Measurements from ENCODE around the gene PCBP3. TPM values are rescaled to one million over a fixed set of nuclear protein-coding genes. Genes with fewer than 3 reads are reported as not detected.
A peak's percentile ranks its signal among the peaks of the same experiment; 100 is the strongest.

The PCBP3 gene
- total and polyA plus RNA-seq, 2 donors (not counting 3 experiments of a cell fraction or from before 2014, with no cell fraction given), result 0.06 to 1.1 TPM

GRCh38 chr21:45644041-45644906 is 749 bp downstream of the PCBP3 start:
- no TSS peak for BruUV-seq (replicated peaks)
- peak overlapping the region; percentile 42 for H2AFZ ChIP-seq (ENCODE audit: low read depth, low read length)

GRCh38 chr21:45651921-45652320 is 8.4 kb downstream of the PCBP3 start:
- Histone ChIP-seq H3K9me1 (replicated peaks; ENCODE audit: control insufficient read depth, extremely low read depth, insufficient read depth, low read length) (no peaks in the 10 kb centered on the region), H3K4me3 (replicated peaks in 1 of 3; ENCODE audit: insufficient read depth in 1 of 3, low read depth in 1 of 3, low read length in 3 of 3) (no peak overlapping the region), H3K36me3 (ENCODE audit: control insufficient read depth in 2 of 2, extremely low read depth in 1 of 2, insufficient read depth in 2 of 2, low read length in 2 of 2) (no peaks in the 10 kb centered on the region), H3K27me3 (ENCODE audit: control insufficient read depth in 2 of 2, insufficient read depth in 2 of 2, low read length in 2 of 2) (peaks cover 0 to 8% of the 10 kb centered on the region in 2 experiments), H3K27ac (ENCODE audit: insufficient read depth, low read depth, low read length) (no peak overlapping the region), H4K20me1 (replicated peaks; ENCODE audit: control insufficient read depth, extremely low read depth, insufficient read depth, low read length) (no peaks in the 10 kb centered on the region), H3K4me2 (ENCODE audit: insufficient read depth, low read length) (no peak overlapping the region), H3K9me3 (replicated peaks; ENCODE audit: control insufficient read depth, insufficient read depth, low read length) (no peaks in the 10 kb centered on the region), H3K9ac (replicated peaks; ENCODE audit: extremely low read depth, insufficient read depth, low read length) (no peak overlapping the region), H2AFZ (ENCODE audit: low read depth, low read length) (no peak overlapping the region), H3K4me1 (ENCODE audit: control insufficient read depth, extremely low read depth, insufficient read depth, low read length) (no peaks in the 10 kb centered on the region), H3K79me2 (ENCODE audit: control insufficient read depth, insufficient read depth, low read length) (no peaks in the 10 kb centered on the region)
- no peak for FAIRE-seq
- dilution Hi-C loops (cut with MboI; ENCODE audit: extremely low pct_ligation_motif_present, low sequenced_read_pairs), result no loop called here
- TF ChIP-seq MAX (IDR thresholded peaks at IDR 0.05; ENCODE audit: insufficient read depth, insufficient read length) (no peak), MYC (IDR thresholded peaks at IDR 0.05; ENCODE audit: low read depth, low read length) (no peak), FOS (IDR thresholded peaks at IDR 0.05; ENCODE audit: borderline replicate concordance, insufficient read depth, low read length) (no peak), JUN (IDR thresholded peaks at IDR 0.05; ENCODE audit: borderline replicate concordance, insufficient read depth, insufficient read length, low read depth) (no peak), POLR2AphosphoS5 (IDR thresholded peaks at IDR 0.05; ENCODE audit: insufficient read depth, low read depth, low read length) (no peak), CTCF (IDR thresholded peaks at IDR 0.05; ENCODE audit: extremely low read depth in 1 of 2, insufficient read depth in 1 of 2, low read depth in 1 of 2, low read length in 2 of 2) (no peak), EZH2 (IDR thresholded peaks at IDR 0.05; ENCODE audit: borderline replicate concordance, low read depth, low read length, severe bottlenecking) (no peak), POLR2A (IDR thresholded peaks at IDR 0.05; ENCODE audit: low read depth, low read length) (no peak), GATA2 (IDR thresholded peaks at IDR 0.05; ENCODE audit: insufficient read depth, insufficient read length, low read depth, low read length) (no peak)
- ChIA-PET POLR2A (no interaction called here), CTCF (no interaction called here)
- DNase-seq (ENCODE audit: low read depth, low spot score), result no peak
- intact Hi-C loops (cut with micrococcal nuclease), result no loop called here
- BruUV-seq (replicated peaks), result no TSS peak

More at GRCh38 chr21:45644041-45644906, 749 bp downstream of the PCBP3 start:
- CTCF ChIA-PET, result no interaction called here
- DNase-seq (ENCODE audit: low read depth, low spot score) (no peak), FAIRE-seq (no peak)
- dilution Hi-C loops (cut with MboI; ENCODE audit: extremely low pct_ligation_motif_present, low sequenced_read_pairs), result no loop called here
- no peak for TF ChIP-seq MAX (IDR thresholded peaks at IDR 0.05; ENCODE audit: insufficient read depth, insufficient read length)
- peak; percentile 73 for TF ChIP-seq EZH2 (IDR thresholded peaks at IDR 0.05; ENCODE audit: borderline replicate concordance, low read depth, low read length, severe bottlenecking)
- Histone ChIP-seq H4K20me1 (replicated peaks; ENCODE audit: control insufficient read depth, extremely low read depth, insufficient read depth, low read length) (no peaks in the 10 kb centered on the region), H3K79me2 (ENCODE audit: control insufficient read depth, insufficient read depth, low read length) (no peaks in the 10 kb centered on the region), H3K36me3 (ENCODE audit: control insufficient read depth in 2 of 2, extremely low read depth in 1 of 2, insufficient read depth in 2 of 2, low read length in 2 of 2) (no peaks in the 10 kb centered on the region), H3K4me1 (ENCODE audit: control insufficient read depth, extremely low read depth, insufficient read depth, low read length) (no peaks in the 10 kb centered on the region), H3K27ac (ENCODE audit: insufficient read depth, low read depth, low read length) (no peak overlapping the region), H3K4me3 (replicated peaks in 1 of 3; ENCODE audit: insufficient read depth in 1 of 3, low read depth in 1 of 3, low read length in 3 of 3) (peak overlapping the region; percentile 16 to 32 (median 22)), H3K9me1 (replicated peaks; ENCODE audit: control insufficient read depth, extremely low read depth, insufficient read depth, low read length) (no peaks in the 10 kb centered on the region), H3K27me3 (ENCODE audit: control insufficient read depth in 2 of 2, insufficient read depth in 2 of 2, low read length in 2 of 2) (peaks cover 13 to 29% of the 10 kb centered on the region in 2 experiments), H3K4me2 (ENCODE audit: insufficient read depth, low read length) (peak overlapping the region; percentile 42), H3K9me3 (replicated peaks; ENCODE audit: control insufficient read depth, insufficient read depth, low read length) (no peaks in the 10 kb centered on the region), H3K9ac (replicated peaks; ENCODE audit: extremely low read depth, insufficient read depth, low read length) (no peak overlapping the region)
- POLR2A ChIA-PET, result no interaction called here
- intact Hi-C loops (cut with micrococcal nuclease), result no loop called here

Data from endothelial cell of umbilical vein (primary cell).